Right kidney (tissue), 1 donor: ENCODE results near the gene PALMD.

Source experiments
- DNase-seq: peaks from one replicate; pipeline ENCODE4 v3.0.0-alpha.2; 2016

Gene PALMD

DNA sequence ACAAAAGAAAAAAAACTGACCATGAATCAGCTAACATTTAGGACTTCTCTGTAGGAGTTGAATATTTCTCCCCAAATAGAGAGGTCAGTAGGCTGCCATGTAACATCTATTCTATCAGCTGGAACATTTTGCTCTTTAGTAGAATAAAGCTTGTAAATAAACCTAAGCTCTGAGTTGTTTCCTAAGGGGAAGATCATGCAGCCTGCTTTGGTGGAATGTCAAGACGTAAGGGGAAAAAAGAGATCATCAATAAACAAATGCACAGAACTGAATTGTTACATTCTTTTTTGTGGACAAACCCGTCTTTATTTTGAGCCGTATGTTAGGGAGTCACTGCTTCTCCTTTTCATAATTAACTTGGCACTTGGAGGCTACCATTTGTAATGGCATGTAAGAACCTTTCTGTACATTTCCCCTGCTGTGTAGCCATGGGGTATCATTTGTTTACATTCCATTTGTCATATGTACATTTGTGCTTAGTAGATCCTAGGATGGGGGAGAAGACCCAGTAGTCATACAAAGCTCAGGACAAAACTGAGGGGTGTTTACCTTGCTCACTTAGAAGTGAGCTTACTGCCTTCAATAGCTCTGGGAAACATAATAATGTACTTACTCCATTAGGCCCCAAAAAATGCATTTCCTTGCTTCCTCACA lies 10.8 kb upstream of the PALMD start:
- DNase-seq = no peak

DNA sequence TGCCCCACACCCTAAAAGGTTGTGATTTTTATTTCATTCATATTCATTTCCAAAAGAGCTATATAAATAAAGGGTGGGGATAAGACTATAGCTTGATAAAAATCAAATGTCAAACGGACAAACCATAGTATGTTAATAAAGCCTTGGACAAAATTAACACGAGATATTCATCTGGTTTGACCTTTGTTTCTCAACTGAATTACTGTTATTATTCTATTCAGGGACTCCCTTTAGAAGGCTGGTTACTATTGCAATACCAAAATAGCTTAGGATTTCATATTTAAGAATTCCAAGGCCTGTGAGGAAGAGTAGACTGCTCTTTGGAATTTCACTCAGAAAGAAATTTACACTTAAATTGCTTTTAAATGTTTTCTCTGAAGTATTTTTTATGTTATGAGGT lies 10.2 kb upstream of the PALMD start:
- DNase-seq = no peak

DNA sequence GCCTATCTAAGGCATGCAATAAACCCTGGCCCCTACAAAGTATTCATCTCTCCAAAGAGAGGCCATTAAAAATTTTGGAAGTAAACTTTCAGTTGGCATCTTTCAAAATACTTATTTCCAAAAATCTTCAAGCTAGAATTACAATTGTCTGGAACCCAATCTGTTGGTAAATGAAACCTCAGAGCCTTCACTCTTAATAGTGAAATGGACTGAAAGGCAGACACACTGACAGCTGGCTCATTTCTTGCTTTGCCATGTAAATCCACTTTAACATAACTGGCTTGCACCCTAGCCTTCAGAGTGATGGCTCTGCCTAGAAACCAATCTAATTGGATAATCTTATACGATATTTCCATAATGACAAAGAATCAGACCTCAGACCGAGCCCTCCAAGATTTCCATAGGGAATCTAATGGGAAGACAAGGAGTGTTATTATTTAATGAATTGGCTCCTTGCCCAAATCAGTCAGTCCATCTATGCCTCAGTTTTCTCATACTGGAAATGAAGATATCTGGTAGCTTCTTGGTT lies 9.2 kb upstream of the PALMD start:
- DNase-seq = no peak

DNA sequence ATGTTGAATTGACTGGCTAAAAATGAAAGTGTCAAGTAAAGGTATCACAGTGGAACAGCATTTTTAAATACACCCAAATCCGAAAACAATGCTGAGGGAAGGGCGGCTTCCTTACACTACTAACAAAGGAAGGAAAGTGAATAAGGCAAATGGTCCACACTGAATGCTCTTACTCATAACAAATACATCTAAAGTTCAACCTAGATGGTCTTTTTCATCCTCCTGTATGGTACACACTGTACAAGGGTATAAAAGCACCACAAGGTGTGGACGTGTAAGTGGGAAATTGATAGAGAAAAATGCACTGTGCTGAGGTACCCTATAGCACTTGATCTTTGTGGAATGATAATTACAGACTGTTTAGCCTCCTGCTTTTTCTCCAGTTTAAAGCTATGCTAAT lies 7.1 kb upstream of the PALMD start:
- DNase-seq = no peak

DNA sequence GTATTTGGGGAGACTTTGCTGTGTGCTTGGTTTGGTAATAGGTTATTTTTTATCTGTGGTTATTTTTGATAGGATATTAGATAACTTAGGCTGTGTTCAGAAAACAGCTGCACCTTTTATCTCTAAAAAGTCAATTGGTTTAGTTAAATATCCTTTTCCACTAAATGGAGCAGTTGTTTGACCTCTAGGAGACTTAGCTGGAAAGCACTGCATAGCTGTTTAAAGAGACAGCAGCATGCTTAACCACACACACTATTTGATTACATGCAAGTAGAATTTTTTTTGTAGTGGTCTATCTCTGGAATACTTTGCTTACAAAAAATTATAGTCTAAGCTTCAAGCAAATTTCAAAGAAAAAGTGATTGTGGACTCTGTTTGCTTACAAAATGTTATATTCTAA lies 6.5 kb upstream of the PALMD start:
- DNase-seq = no peak

DNA sequence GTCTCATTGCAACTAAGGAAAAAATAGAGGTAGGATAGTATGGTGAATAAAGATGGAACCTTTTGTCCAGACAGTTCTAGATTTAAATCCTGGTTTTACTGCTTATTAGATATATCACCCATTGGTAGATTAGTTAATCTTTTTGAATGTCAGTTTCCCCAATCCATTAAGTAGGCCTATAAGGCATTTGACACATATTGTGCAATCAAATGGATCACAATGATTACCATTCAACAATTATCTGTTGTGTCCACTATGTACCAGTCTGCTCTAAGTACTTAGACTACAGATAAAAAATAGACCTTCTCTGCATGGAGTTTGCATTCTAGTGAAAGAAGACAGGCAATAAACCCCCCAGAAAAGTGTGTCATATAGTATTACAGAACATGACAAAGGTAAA lies 6.0 kb upstream of the PALMD start:
- DNase-seq = no peak

DNA sequence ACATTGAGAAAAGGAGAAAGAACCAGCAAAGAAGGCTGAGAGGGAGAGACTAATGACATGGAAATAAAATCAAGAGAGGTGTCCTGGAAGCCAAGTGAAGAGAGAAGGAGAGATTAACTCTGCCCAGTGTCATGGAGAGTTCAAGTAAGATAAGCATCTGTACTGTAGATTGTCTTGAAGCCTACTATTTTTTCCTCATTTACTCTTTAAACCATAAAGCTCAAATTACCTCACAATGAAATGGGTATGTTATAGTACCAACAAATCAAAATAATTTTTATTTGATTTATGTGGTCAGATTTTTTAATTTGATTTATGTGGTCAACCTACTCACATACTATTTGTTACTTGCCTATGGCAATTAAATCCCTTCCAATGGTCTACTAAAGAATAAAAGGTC lies 5.2 kb upstream of the PALMD start:
- DNase-seq = no peak

DNA sequence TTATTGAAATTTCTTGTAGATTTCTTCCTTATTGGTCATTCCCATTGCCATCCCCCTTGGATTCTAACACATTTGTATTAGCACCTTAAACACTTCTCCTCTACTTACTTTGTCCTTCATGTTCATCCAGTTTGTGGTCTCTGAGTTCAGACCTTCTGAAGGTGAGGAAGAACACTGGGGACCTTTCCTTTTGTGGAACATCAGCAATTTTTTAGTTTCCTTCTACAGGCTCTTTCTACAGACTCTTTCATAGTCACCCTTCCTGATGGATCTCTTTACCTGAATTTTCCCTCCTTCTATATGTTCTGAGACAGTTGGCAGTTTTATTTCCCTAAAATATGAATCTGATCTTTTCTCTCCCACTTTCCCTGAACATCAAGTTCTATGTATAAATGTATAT lies 4.4 kb upstream of the PALMD start:
- DNase-seq = no peak

DNA sequence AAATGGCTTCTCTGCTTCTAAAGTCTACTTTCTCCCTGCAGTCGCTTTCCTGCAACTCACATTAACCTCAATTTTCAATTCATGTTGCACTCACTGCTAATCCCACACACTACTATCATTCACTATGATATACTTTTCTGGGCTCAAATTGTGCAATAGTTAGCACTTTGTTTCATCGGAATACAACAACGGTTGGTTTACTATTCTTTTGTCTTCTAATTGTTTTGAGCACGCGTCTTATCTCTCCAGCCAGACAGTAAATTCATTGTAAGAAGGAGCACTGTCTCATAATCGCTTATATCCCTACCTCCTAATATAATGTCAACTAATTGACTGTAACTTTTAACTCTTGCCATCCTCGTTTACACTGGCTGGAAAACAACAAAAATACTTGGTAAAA lies 3.9 kb upstream of the PALMD start:
- no peak for DNase-seq

DNA sequence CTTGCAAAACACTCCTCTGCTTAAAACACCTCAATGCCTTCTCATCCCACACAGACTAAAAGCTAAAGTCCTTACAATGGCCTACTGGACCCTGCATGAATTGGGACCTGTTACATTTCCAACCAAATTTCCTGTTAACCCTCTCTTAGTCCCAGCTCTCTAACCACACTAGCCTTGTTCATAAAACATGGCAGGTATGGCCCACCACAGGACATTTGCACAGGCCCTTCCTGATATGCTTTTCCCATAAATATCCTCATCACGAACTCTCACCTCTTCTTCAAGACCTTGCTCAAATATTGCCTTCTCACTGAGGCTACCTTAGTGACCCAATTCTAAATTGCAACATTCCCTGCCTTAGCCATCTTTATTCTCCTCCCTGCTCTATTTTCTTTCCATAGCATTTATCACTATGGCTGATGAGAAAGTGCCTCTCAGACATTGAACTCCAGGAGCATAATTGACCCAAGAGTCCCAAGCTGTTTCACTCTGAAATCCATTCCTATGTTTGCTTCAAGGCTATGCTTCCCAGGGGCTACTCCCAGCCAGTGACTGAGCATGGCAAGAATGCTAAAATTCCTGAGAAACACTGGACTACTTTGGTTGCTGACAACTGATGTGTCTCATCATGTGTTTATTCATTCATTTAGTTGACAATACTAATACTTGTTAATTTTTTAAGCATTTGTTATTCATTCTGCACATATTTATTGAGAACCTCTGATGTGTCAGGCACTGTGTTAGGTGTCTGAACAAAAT lies 2.7 kb upstream of the PALMD start:
- no peak for DNase-seq

DNA sequence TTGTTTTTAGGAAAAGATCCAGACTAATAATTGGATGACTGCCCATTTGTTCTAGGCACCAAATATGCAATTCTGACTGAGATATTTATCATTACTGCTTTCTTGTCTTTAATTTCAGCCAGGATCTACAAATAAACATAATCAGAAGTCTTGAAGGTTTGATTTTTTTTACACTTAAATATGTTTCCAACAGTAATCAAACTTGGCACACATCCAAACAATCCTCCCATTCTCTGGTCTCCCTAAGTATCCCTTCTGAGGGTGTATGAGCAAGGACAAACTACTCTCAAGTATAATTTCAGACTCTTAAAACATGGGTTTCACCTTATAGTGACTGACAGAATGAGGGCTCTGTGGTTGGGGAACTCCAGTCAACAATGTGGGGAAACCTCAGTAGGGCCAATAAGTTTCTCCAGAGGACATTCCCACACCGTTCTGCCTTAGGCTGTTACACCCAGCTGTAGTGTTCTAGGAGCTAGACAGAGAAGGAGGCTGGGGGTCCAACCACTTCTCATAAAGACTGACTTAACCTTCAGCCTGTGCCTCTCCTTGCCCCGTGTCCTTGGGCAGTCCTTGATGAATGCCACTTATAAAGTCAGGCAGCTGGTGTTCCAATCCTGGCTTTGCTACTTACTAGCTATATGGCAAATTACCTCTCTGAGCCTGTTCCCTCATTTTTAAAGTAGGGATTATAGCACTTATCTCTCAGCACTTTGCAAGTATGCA lies 1.5 kb upstream of the PALMD start:
- DNase-seq = no peak

DNA sequence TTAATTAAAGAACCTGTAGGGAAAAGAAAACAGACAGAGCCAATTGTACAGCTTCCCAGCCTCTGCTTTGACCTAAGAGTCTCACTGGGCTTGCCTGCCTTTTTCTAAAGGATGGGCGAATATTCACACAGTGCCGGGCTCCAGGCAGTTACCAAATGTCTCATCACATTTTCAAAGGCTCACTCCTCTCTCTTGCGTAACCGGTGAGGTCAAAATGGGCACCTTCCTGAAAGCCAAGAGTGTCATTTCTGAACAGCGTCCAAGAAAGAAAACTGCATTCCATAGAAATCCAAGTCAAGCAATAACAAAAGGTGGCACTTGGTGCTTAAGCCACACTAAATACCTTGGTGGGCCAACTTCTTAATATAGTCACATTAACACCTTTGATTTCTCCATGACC lies 710 bp upstream of the PALMD start:
- no peak for DNase-seq

DNA sequence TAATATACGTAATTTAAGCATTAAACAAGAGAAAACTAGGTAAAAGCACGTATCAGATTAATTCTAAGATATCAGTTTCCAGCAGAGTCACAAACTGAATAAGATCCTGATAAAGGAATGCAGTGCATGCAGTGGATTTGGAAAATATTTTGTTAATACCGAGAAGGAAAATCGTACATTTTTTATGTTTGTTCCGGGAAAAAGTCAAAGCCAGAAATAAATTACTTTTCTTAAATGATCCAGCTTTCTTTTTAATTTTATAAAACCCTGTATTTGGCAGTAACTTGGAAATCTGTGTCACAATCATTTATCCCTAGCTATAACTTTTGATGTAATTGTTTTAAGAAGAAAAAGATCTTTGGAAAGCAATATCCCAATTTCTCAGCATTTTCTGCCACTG lies 955 bp downstream of the PALMD start:
- DNase-seq = no peak

DNA sequence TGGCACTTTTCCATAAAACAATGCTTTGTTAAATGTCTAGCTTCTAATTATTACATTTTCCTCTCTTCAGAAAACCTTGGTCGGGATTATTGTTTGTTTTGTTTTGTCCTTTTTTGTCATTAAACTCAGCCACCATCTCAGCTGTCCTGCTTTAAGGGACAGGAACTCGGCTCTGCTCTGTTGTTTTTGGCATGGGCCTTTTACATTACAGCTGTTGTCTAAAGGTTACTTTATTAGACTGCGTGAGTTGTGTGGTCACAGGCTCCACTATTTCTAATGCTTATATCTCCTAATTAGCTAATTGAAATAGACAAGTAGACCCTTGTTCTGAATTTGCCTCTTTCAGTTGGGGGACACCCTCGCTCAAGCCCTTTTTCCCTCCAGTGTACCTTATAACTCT lies 1.6 kb downstream of the PALMD start:
- DNase-seq = no peak

DNA sequence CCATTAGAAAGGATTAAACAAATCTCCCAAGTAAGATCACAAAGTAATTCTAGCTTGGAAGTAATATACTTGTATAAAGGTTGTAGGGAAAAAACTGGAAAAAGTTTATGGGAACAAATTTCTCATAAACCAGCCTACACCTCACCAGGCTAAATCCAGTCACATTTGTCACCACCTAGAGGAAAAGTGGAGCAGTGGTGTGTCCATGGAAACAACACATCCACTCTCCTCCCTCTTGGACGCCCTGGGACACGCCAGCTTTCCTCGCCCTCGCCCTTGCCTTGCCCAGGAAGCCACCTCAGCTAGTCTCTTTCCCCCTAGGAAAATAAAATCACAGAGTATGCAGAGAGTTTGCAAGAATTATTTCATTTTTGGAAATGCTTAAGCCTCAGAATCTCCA lies 2.2 kb downstream of the PALMD start:
- no peak for DNase-seq

DNA sequence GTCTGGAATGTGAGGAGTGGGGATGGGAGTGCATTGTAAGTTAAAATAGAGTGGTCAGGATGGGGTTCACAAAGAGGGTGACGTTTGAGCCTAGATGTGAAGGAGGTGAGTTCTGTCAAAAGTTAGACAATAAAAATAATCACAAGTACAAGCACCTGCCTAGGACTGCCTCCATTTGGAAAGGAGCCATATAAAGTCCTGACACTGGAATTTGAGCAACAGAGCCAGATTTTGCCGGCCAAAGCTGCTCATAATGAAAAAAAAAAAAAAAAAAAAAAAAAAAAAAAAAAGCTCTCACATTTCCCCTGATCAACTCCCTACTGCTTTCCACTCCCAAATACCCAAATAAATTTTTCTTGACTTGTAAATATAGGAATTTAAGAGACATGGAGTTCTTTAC lies 4.1 kb downstream of the PALMD start:
- DNase-seq = no peak

DNA sequence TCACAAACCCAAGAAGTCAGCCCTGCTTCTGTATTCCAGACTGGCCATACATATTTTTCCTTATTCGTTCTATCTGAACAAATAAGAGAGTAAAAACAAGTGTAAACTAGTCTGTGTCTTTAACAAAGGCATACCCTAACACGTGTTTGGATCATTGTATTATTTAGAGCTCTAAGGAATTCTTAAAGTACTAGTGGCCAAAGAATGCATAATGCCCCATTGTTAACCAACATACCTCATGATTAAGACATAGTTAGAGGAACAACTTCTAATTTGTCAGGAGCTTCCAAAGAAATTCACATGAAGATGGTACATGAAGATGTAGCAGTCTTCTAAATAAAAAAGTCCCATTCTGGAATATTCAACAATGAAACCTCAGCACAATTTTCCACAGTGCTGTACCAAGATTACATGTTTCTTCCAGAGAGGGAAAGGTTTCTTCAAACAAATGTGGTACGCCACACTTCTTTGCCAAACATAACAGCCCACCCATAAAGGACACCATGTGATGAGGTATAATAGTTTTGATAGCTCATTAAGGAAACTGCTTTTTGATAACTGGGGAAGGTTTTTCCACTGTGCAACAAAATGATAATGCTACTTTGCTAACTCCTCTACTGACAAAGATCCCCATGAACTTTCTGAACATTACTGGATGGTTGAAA lies 5.0 kb downstream of the PALMD start:
- no peak for DNase-seq

DNA sequence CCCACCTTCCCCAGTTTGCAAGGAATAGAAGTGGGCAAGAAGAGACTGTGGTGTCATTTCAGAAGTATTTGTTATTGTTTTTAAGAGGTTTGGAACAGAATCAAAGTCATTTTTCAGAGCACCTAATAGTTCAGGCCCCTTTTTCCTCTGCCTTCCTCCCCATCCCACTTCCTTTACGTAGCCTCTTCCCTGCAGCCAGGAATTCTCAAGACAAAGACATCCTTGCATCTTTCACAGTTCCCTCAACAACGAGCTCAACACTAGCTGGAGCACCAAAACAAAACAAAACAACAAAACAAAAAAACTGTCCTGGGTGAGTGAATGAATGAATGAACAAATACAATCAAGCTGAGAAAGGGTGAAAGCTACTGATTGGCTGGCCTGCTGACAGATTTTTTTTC lies 7.0 kb downstream of the PALMD start:
- DNase-seq = no peak

DNA sequence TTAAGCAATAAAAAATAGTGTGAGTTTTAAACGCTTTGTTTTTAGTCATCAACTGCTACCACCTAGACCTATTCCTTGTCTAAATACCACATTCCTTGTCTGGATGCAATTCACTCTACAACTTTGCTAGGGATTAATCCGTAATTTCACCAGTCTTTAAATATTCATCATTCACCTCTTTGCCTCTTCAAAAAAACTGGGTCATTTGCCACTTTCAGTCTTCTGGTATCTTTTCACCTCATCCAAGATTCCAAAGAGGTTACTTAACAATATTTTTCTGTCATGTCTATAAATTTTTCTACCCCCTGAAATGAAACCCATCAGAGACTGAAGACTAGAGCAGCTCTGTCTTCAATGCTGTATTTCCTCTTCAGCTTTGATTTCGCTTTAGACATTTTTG lies 9.5 kb downstream of the PALMD start:
- no peak for DNase-seq

DNA sequence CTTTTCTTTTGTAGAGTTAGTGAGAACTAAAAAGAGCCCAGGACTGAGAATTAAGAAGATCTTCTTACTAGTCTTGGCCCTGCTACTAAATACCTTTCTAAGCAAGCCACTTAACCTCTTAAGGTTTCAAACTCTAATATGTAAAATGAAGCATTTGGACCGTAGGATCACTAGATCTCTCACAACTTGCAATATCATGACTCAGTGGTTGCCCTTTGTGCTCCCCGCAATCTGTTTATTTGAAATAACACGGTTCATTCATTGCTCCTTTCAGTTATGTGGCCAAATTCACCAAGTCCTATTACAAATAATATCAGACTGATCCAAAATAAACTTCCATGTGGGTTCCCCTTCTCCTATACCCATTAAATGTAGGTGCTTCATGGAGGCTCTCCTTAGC lies 10.8 kb downstream of the PALMD start:
- DNase-seq = no peak

DNA sequence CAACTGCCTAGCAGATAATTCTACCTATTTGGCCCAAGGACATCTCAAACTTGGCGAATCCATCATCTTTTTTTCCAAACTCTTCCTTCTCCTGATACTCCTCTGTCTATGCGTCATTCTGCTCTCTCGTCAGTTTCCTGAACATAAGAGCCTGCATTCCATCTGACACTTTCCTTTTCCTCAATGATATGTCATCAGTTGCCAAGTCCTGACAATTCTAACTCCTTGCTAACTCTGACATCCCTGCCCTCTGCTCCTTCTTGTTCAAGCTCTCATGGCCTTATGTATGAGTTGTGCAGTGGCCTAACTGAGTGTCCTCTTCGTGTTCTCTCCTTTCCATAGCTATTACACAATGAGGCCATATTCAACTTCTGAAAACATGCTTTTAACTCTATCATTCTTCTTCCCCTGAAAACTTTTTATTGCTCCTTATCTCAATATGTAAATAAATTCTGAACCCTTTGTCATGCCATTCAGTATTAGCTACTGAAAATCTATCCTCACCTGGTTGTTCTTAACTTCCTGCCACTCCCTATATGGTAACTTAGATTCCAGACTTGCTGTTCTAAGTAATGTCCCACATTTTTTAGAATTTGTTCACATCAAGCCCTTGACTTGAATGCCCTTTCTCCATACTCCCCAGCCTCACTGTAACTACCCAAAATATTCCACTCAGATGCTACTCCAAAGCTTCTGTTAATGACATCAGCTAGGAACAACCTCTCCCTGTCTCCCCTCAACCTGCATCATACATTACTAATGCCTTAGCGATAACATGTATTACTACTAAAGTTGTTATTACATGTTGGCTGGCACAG lies 11.5 kb downstream of the PALMD start:
- no peak for DNase-seq

DNA sequence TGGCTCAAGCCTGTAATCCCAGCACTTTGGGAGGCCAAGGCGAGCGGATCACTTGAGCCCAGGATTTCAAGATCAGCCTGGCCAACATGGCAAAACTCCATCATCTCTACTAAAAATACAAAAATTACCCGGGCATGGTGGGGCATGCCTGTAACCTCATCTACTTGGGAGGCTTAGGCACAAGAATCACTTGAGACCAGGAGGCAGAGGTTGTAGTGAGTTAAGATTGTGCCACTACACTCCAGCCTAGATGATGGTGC lies 12.0 kb downstream of the PALMD start:
- no peak for DNase-seq
